Testis (tissue), 3 donors: ENCODE measurements around the gene CADM1. TPM values are rescaled to one million over a fixed set of nuclear protein-coding genes. Genes with fewer than 3 reads are reported as not detected.

Experiments used
- DNase-seq: peaks from one replicate; pipeline ENCODE4 v3.0.0-alpha.2; 2019
- H3K27ac ChIP-seq, 2 donors: fragments of 200-600 bp; sonication (generic); one replicate each; pipeline ENCODE4 v1.5.1; 2019
- H3K27me3 ChIP-seq: fragments of 200-600 bp; sonication (generic); one replicate; pipeline ENCODE4 v1.5.1; 2019
- H3K36me3 ChIP-seq: fragments of 200-600 bp; sonication (generic); one replicate; pipeline ENCODE4 v1.5.1; 2017; ENCODE audit warnings: low read depth; ENCODE audit errors: missing control alignments
- H3K4me1 ChIP-seq: fragments of 200-600 bp; sonication (generic); one replicate; pipeline ENCODE4 v1.5.1; 2019
- H3K4me3 ChIP-seq, 2 donors: fragments of 200-600 bp; sonication (generic); one replicate each; pipeline ENCODE4 v1.5.1; 2017 to 2019
- H3K9me3 ChIP-seq: fragments of 200-600 bp; sonication (generic); one replicate; pipeline ENCODE4 v1.5.1; 2017
- POLR2A ChIP-seq: fragments of 450-650 bp; IDR thresholded peaks from one replicate; pipeline ENCODE4 v1.6.1; 2017; ENCODE audit warnings: antibody characterized with exemption, mild to moderate bottlenecking, moderate library complexity
- WGBS, 2 donors: methylation state at CpG; one replicate each; pipeline ENCODE4 v1.1.5; 2018; 5-methylcytosine and 5-hydroxymethylcytosine counted together
- intact Hi-C: fragments of 100-400 bp; cut with DNase I; formaldehyde crosslinking; loops from one replicate; pipeline ENCODE4 v1.15.1; 2023; ENCODE audit warnings: low total_unique reads
- polyA plus RNA-seq: library from polyadenylated mRNA; stranded (reverse); fragments of 350-450 nt; fragmentation: Illumina TruSeq; extraction: RNeasy Lipid Tissue Mini Kit (QIAGEN cat#74804); gene quantifications from one replicate; pipeline ENCODE4 v1.2.3, GENCODE V29; 2014; ENCODE audit warnings: low read depth, low replicate concordance; ENCODE audit not compliant: insufficient read depth
- total RNA-seq, 2 donors: library from RNA; depleted of rRNA; stranded (reverse); fragments of >200 nt; gene quantifications; one replicate each; pipeline ENCODE4 v1.2.3, GENCODE V29; 2016
- TF ChIP-seq, protein P1 (sequence below), 3 experiments: fragments of 450-650 bp in 2 of 3; fragments of 200-600 bp in 1 of 3; sonication (generic) in 1 of 3; IDR thresholded peaks; one replicate each; pipeline ENCODE4 v1.5.1; 2016 to 2019; ENCODE audit warnings: antibody characterized with exemption in 3 of 3, mild to moderate bottlenecking in 2 of 3, moderate library complexity in 1 of 3

The CADM1 gene
- total and polyA plus RNA-seq, 3 donors from 2014 or later = 135 to 230 (median 216) TPM

DNA sequence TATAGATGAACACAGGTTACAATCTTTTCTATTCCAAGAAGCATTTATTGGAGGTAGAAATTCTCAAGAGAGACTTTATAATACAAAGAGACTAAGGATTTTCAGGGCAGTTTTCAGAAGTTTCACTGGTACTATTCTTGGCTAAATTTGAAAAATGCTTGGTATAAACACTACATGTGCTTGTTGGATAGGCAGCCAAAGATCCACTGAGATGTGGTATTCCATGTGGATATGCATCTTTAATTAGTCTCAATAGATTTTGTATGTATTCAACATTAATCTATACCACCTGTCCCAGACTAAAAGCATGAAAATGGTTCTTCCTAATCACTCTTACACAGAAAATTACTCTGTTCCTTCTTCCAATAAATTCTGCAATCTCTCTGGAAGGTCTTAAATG lies 232.6 kb downstream of the CADM1 start:
- Histone ChIP-seq H3K27me3 (no peaks in the 10 kb centered on the region), H3K36me3 (no peaks in the 10 kb centered on the region), H3K27ac (no peak overlapping the region), H3K4me3 (no peak overlapping the region), H3K9me3 (no peaks in the 10 kb centered on the region), H3K4me1 (no peaks in the 10 kb centered on the region)
- DNase-seq = no peak
- intact Hi-C loops = no loop called here
- TF ChIP-seq POLR2A = no peak
- TF ChIP-seq, protein P1, sequence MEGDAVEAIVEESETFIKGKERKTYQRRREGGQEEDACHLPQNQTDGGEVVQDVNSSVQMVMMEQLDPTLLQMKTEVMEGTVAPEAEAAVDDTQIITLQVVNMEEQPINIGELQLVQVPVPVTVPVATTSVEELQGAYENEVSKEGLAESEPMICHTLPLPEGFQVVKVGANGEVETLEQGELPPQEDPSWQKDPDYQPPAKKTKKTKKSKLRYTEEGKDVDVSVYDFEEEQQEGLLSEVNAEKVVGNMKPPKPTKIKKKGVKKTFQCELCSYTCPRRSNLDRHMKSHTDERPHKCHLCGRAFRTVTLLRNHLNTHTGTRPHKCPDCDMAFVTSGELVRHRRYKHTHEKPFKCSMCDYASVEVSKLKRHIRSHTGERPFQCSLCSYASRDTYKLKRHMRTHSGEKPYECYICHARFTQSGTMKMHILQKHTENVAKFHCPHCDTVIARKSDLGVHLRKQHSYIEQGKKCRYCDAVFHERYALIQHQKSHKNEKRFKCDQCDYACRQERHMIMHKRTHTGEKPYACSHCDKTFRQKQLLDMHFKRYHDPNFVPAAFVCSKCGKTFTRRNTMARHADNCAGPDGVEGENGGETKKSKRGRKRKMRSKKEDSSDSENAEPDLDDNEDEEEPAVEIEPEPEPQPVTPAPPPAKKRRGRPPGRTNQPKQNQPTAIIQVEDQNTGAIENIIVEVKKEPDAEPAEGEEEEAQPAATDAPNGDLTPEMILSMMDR (IDR thresholded peaks at IDR 0.05) = no peak

DNA sequence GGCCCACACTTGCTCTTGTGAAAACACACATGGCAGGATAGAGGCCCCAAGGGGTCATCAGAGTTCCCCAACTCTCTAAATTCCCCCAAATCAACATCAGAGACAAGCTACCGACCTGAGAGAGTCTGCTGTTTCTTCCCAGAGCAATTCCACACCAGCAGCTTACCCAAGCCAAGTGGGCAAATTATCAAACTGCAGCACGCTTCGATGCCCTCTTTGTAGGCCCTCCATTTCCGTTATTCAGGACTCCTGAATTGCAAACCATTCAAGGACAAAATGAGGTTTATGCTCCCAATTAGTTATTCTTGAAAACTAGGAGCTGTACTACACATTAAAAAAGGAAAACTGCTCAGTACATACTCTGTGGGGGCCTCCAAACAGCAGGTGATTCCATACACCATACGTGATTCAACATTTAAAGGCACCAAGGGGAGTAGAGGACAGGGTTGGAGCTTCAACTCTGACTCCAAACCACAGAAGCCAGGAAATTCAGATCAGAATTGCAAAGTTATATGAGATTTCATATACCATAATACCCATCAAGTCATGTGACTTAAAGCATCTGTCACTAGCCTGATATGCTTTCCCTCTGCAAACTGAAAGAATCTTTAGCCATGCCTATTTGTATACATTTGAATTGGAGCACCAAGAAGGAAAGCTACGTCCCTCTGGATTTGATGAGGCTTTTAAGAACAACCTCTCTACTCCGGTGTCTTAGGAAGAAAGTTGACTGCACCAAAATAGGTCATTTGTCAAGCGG lies 234.8 kb downstream of the CADM1 start:
- no peak for TF ChIP-seq POLR2A
- TF ChIP-seq, protein P1 (IDR thresholded peaks at IDR 0.05) = no peak
- no peak overlapping the region for H3K27ac ChIP-seq
- intact Hi-C loops = no loop called here
- no peak overlapping the region for H3K4me3 ChIP-seq
- no peaks in the 10 kb centered on the region for H3K4me1 ChIP-seq
- DNase-seq = no peak
- WGBS, 2 donors = 87 to 94% methylated on average over 8 of the region's 8 CpGs
- H3K9me3 ChIP-seq = no peaks in the 10 kb centered on the region
- no peaks in the 10 kb centered on the region for H3K27me3 ChIP-seq
- H3K36me3 ChIP-seq = no peaks in the 10 kb centered on the region

DNA sequence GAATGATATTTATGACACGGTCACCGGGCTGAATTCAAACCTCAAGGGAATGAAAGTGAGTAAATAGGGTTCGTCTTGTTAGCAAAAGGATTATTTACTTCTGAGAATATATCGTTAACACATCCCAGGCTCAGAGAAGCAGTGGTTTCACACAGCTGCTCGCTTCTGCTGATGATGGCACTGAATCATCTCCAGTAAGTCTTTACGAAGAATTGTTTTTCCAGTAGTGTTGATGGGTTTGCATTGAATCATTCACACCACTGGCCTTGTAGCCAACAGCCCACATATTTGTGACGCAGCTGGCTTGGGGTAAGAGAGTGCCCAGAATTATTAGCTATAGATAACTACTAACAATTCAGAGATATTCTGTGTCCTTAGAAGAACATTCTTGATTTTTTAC lies 236.3 kb downstream of the CADM1 start:
- intact Hi-C loops = no loop called here
- 57 to 65% methylated on average over 7 of the region's 7 CpGs for WGBS, 2 donors
- H3K4me1 ChIP-seq = no peaks in the 10 kb centered on the region
- H3K4me3 ChIP-seq = no peak overlapping the region
- H3K9me3 ChIP-seq = no peaks in the 10 kb centered on the region
- no peak for TF ChIP-seq POLR2A
- TF ChIP-seq, protein P1 (IDR thresholded peaks at IDR 0.05) = no peak
- no peak for DNase-seq
- H3K27ac ChIP-seq = no peak overlapping the region
- no peaks in the 10 kb centered on the region for H3K36me3 ChIP-seq
- no peaks in the 10 kb centered on the region for H3K27me3 ChIP-seq

DNA sequence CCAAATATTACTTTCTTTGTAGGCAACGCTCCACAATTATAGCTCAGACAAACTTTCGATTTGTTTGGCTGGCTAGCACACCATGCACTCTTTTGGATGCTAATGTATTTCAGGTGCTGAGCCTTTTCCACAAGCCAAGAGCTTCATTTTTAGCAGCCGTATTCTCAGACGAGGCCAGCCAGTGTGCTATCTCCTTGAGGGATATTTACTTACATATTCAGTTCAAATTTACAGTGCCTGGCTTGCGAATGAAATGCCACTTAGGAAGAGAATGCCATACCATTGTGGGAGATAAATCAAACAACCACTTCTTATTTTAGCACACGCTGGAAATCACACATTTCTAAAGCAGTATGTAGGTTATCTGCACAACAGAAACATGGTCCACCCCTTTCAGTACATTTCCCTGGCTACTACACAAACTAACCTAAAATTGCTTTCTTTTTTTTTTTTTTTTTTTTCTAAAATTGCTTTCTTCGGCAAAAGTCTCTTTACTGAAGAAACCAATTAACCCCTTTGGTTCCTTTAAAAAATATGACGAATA lies 236.9 kb downstream of the CADM1 start:
- intact Hi-C loops = no loop called here
- no peak overlapping the region for H3K4me3 ChIP-seq
- no peak overlapping the region for H3K27ac ChIP-seq
- H3K36me3 ChIP-seq = no peaks in the 10 kb centered on the region
- H3K9me3 ChIP-seq = no peaks in the 10 kb centered on the region
- H3K4me1 ChIP-seq = no peaks in the 10 kb centered on the region
- TF ChIP-seq, protein P1 (IDR thresholded peaks at IDR 0.05) = no peak
- TF ChIP-seq POLR2A = no peak
- no peaks in the 10 kb centered on the region for H3K27me3 ChIP-seq
- DNase-seq = no peak
- 48 to 60% methylated on average over 8 of the region's 8 CpGs for WGBS, 2 donors
